OCI-LY7 (cell line): ENCODE measurements around the gene NAA20. TPM values are rescaled to one million over a fixed set of nuclear protein-coding genes. Genes with fewer than 3 reads are reported as not detected.
A peak's percentile ranks its signal among the peaks of the same experiment; 100 is the strongest.

Experiments used
- BruUV-seq: library from RNA; stranded (reverse); fragments of 400-500 nt; replicated peaks from 2 replicates; lab custom pipeline; 2021; lab: Mats Ljungman, UMichigan
- CTCF ChIA-PET: fragments of 300-600 bp; sonication (Branson Sonifier 250); formaldehyde crosslinking; loops from one replicate; lab custom pipeline; 2022; ENCODE audit warnings: antibody characterized with exemption; ENCODE audit not compliant: unreplicated experiment; lab: Charles Lee
- POLR2A ChIA-PET: fragments of 300-600 bp; sonication (Branson Sonifier 250); formaldehyde crosslinking; loops from one replicate; lab custom pipeline; 2022; ENCODE audit warnings: antibody characterized with exemption; lab: Charles Lee
- DNase-seq: peaks from one replicate; pipeline ENCODE4 v3.0.0-alpha.2; 2015; ENCODE audit warnings: low spot score
- H2AFZ ChIP-seq: fragments of 200-600 bp; sonication (generic), shearing (Covaris generic); 2 replicates; pipeline ENCODE4 v1.6.1; 2014; ENCODE audit warnings: mild to moderate bottlenecking, antibody characterized with exemption, low read length, moderate library complexity
- H3K27ac ChIP-seq: fragments of 200-600 bp; sonication (generic); 2 replicates; pipeline ENCODE4 v1.5.1; 2014; ENCODE audit warnings: mixed run types, low read depth, mild to moderate bottlenecking, moderate library complexity, low read length, inconsistent platforms; ENCODE audit not compliant: poor library complexity, severe bottlenecking
- H3K36me3 ChIP-seq: fragments of 200-600 bp; sonication (generic); 2 replicates; pipeline ENCODE4 v1.6.1; 2014; ENCODE audit warnings: mild to moderate bottlenecking, antibody characterized with exemption, low read length, moderate library complexity, mixed read lengths; ENCODE audit not compliant: insufficient read depth
- H3K4me1 ChIP-seq: fragments of 200-600 bp; sonication (generic); 2 replicates; pipeline ENCODE4 v1.5.1; 2014; ENCODE audit warnings: mild to moderate bottlenecking, low read length; ENCODE audit not compliant: insufficient read depth, poor library complexity, severe bottlenecking
- H3K4me2 ChIP-seq: fragments of 200-600 bp; sonication (generic); 2 replicates; pipeline ENCODE4 v1.6.1; 2014; ENCODE audit warnings: mild to moderate bottlenecking, low read length
- H3K4me3 ChIP-seq: fragments of 200-600 bp; sonication (generic); 2 replicates; pipeline ENCODE4 v1.5.1; 2014; ENCODE audit warnings: mild to moderate bottlenecking, low read depth, low read length; ENCODE audit not compliant: poor library complexity, severe bottlenecking
- H3K79me2 ChIP-seq: fragments of 200-600 bp; sonication (generic); 2 replicates; pipeline ENCODE4 v1.6.1; 2016; ENCODE audit warnings: low read depth, mild to moderate bottlenecking, low read length, moderate library complexity, mixed read lengths; ENCODE audit not compliant: insufficient read depth
- H3K9me2 ChIP-seq: fragments of 200-600 bp; sonication (generic); 2 replicates; pipeline ENCODE4 v1.6.1; 2016; ENCODE audit warnings: mild to moderate bottlenecking, low read length, mixed read lengths; ENCODE audit not compliant: insufficient read depth
- H3K9me3 ChIP-seq: fragments of 200-600 bp; sonication (generic); 2 replicates; pipeline ENCODE4 v1.6.1; 2014; ENCODE audit warnings: mild to moderate bottlenecking, mixed run types, low read length, mixed read lengths
- H4K20me1 ChIP-seq: fragments of 200-600 bp; sonication (generic); 2 replicates; pipeline ENCODE4 v1.6.1; 2014; ENCODE audit warnings: mild to moderate bottlenecking, antibody characterized with exemption, low read length, moderate library complexity, mixed read lengths; ENCODE audit not compliant: insufficient read depth
- EZH2phosphoT487 ChIP-seq: fragments of 200-600 bp; sonication (generic); IDR thresholded peaks from 2 replicates; pipeline ENCODE4 v1.6.1; 2018; ENCODE audit warnings: low read depth, borderline replicate concordance, mild to moderate bottlenecking, mixed run types, antibody characterized with exemption, low read length, moderate library complexity, mixed read lengths
- intact Hi-C: fragments of 100-400 bp; cut with micrococcal nuclease; formaldehyde crosslinking; loops from one replicate; pipeline ENCODE4 v1.10.0; 2022; ENCODE audit not compliant: unreplicated experiment
- total RNA-seq, 2 experiments: library from RNA; depleted of rRNA in 1 of 2; stranded (reverse); fragments of >200 nt in 1 of 2; shearing (Covaris generic) in 1 of 2; gene quantifications; 2 replicates each; pipeline ENCODE4 v1.2.3, GENCODE V29; 2014 to 2022
- TF ChIP-seq, protein P1 (sequence below): fragments of 200-600 bp; sonication (generic); conservative IDR thresholded peaks from 2 replicates; pipeline ENCODE4 v1.5.1; 2014; ENCODE audit warnings: mild to moderate bottlenecking, antibody characterized with exemption, low read length, moderate library complexity, mixed read lengths

The NAA20 gene
- total RNA-seq, 2 experiments from 2014 or later: 37.5 to 62.4 TPM

DNA sequence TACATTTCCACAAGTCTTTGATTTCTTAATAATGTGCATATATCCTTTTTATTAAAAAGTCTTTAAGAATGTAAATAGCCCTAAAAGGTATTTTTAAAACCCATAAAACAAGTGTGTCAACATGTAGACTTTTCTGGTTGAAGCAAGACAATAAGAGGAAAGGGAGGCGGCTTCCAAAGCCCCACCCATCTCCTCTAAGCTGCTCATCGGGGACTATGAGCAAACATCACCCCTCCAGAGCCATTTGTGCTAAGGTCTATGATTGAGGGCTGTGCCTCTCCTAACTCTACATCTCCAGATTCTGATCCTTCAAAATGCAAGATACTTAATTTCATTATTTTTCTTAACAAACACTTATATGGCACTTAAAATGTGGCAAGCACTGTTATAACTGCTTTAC lies 2.5 kb upstream of the NAA20 start:
- Histone ChIP-seq H3K4me1 (peaks cover 25% of the 10 kb centered on the region), H3K36me3 (peaks cover 15% of the 10 kb centered on the region; the same call in 1 of the 2 replicates), H3K9me2 (no peaks in the 10 kb centered on the region), H2AFZ (peak overlapping the region; percentile 22; the same call in 1 of the 2 replicates), H3K4me3 (no peak overlapping the region), H3K9me3 (no peaks in the 10 kb centered on the region), H3K4me2 (no peak overlapping the region), H3K27ac (no peak overlapping the region), H4K20me1 (peaks cover 11% of the 10 kb centered on the region; the same call in 1 of the 2 replicates), H3K79me2 (peaks cover 24% of the 10 kb centered on the region)
- no peak for DNase-seq
- POLR2A ChIA-PET: interaction anchor here (0.5 to 3.9 kb wide), 2 partner anchors 38 to 1112 kb away, joined by 3 to 23 read pairs; partner anchors contain the start of genes CFAP61 and CRNKL1
- intact Hi-C loops: no loop called here
- no TSS peak for BruUV-seq
- TF ChIP-seq, protein P1, sequence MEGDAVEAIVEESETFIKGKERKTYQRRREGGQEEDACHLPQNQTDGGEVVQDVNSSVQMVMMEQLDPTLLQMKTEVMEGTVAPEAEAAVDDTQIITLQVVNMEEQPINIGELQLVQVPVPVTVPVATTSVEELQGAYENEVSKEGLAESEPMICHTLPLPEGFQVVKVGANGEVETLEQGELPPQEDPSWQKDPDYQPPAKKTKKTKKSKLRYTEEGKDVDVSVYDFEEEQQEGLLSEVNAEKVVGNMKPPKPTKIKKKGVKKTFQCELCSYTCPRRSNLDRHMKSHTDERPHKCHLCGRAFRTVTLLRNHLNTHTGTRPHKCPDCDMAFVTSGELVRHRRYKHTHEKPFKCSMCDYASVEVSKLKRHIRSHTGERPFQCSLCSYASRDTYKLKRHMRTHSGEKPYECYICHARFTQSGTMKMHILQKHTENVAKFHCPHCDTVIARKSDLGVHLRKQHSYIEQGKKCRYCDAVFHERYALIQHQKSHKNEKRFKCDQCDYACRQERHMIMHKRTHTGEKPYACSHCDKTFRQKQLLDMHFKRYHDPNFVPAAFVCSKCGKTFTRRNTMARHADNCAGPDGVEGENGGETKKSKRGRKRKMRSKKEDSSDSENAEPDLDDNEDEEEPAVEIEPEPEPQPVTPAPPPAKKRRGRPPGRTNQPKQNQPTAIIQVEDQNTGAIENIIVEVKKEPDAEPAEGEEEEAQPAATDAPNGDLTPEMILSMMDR: no peak
- no peak for TF ChIP-seq EZH2phosphoT487
- CTCF ChIA-PET: no interaction called here

DNA sequence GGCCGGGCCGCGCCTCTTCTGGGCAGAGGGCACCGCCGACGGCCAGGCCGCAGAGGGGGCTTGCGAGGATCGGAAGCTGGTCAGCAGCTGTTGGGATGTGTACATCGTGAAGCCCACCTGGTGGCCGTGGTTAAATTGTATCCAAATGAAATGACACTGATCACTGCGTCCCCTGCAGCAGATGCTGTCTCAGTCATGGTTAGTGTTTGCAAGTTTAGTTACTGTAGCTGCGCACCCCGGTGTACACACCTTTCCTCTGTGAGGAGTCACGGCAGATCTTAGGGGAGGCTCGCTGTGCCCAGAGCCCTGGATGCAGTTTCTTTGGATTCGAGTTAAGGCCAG lies 653 bp downstream of the NAA20 start:
- ChIA-PET POLR2A (interaction anchor here (0.9 to 3.9 kb wide), 3 partner anchors 10 to 34 kb away, joined by 3 to 23 read pairs (median 3); partner anchors contain the start of genes CFAP61 and CRNKL1), CTCF (no interaction called here)
- peaks cover 39% of the 10 kb centered on the region for H3K36me3 ChIP-seq
- peak; percentile 40 for DNase-seq
- peak overlapping the region; percentile 96 for H3K4me3 ChIP-seq
- peak overlapping the region; percentile 68 for H2AFZ ChIP-seq
- H3K9me2 ChIP-seq: no peaks in the 10 kb centered on the region
- H3K9me3 ChIP-seq: no peaks in the 10 kb centered on the region
- H3K27ac ChIP-seq: peak overlapping the region; percentile 51
- peaks cover 53% of the 10 kb centered on the region for H3K79me2 ChIP-seq
- TF ChIP-seq EZH2phosphoT487: no peak
- TF ChIP-seq, protein P1: no peak
- BruUV-seq: no TSS peak
- H4K20me1 ChIP-seq: peaks cover 11% of the 10 kb centered on the region; the same call in 1 of the 2 replicates
- peaks cover 33% of the 10 kb centered on the region for H3K4me1 ChIP-seq
- peak overlapping the region; percentile 91 for H3K4me2 ChIP-seq
- intact Hi-C loops: loop anchor here (1.0 kb wide), 1 partner anchor 34 kb away; the partner anchor contains the start of genes CFAP61 and CRNKL1

DNA sequence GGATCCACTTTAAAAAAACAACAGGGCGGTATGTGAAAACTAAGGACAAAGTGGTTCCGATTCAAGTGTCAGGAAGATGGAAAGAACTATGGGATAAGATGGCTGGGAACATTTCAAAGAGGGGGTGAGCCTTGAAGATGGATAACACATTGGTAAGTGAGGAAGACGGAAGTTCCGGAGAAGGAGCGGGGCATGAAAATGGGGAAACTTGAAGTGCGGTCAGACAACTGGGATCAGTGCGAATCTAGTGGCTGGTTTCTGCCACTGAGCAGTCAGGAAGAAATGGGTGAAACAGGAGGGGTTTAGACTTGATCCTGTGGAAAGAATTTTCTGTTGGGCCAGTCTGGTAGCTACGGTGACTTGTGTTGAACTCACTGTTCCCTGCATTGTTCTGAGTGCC lies 1.2 kb downstream of the NAA20 start:
- Histone ChIP-seq H2AFZ (no peak overlapping the region), H3K4me3 (peak overlapping the region; percentile 96), H3K4me2 (peak overlapping the region; percentile 91), H3K9me3 (no peaks in the 10 kb centered on the region), H3K9me2 (no peaks in the 10 kb centered on the region), H3K27ac (no peak overlapping the region), H3K79me2 (peaks cover 58% of the 10 kb centered on the region), H3K36me3 (peaks cover 45% of the 10 kb centered on the region), H4K20me1 (peaks cover 13% of the 10 kb centered on the region; the same call in 1 of the 2 replicates), H3K4me1 (peaks cover 33% of the 10 kb centered on the region)
- intact Hi-C loops: no loop called here
- no peak for DNase-seq
- TSS peak; percentile 82 for BruUV-seq
- CTCF ChIA-PET: no interaction called here
- POLR2A ChIA-PET: interaction anchor here (0.9 to 3.9 kb wide), 3 partner anchors 9 to 34 kb away, joined by 3 to 23 read pairs (median 3); partner anchors contain the start of genes CFAP61 and CRNKL1
- TF ChIP-seq, protein P1: no peak
- no peak for TF ChIP-seq EZH2phosphoT487
